Epithelial cell of esophagus (primary cell): ENCODE measurements around the gene NTMT1.
A peak's percentile ranks its signal among the peaks of the same experiment; 100 is the strongest.

Source experiments
- DNase-seq: peaks from one replicate; pipeline ENCODE4 v3.0.0; 2010; ENCODE audit warnings: low read depth
- H3K4me3 ChIP-seq: 2 replicates; pipeline ENCODE4 v1.5.1; 2011; ENCODE audit warnings: mild to moderate bottlenecking, low read length, control low read depth
- CTCF ChIP-seq: IDR thresholded peaks from 2 replicates; pipeline ENCODE4 v1.5.1; 2011; ENCODE audit warnings: low read depth, mild to moderate bottlenecking, low read length, control low read depth, inconsistent platforms; ENCODE audit not compliant: insufficient read depth; ENCODE audit errors: missing control alignments

NTMT1 gene, protein sequence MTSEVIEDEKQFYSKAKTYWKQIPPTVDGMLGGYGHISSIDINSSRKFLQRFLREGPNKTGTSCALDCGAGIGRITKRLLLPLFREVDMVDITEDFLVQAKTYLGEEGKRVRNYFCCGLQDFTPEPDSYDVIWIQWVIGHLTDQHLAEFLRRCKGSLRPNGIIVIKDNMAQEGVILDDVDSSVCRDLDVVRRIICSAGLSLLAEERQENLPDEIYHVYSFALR

GRCh38 chr9:129626079-129626624 lies at the start of gene NTMT1:
NTMT1 (plus strand) TSS chr9:129626163; CDS start chr9:129632704, 6,541 bp downstream.
- peak; percentile 83 for DNase-seq
- H3K4me3 ChIP-seq, result peak within 1 kb of the TSS; percentile 90
- no peak for TF ChIP-seq CTCF

DNA sequence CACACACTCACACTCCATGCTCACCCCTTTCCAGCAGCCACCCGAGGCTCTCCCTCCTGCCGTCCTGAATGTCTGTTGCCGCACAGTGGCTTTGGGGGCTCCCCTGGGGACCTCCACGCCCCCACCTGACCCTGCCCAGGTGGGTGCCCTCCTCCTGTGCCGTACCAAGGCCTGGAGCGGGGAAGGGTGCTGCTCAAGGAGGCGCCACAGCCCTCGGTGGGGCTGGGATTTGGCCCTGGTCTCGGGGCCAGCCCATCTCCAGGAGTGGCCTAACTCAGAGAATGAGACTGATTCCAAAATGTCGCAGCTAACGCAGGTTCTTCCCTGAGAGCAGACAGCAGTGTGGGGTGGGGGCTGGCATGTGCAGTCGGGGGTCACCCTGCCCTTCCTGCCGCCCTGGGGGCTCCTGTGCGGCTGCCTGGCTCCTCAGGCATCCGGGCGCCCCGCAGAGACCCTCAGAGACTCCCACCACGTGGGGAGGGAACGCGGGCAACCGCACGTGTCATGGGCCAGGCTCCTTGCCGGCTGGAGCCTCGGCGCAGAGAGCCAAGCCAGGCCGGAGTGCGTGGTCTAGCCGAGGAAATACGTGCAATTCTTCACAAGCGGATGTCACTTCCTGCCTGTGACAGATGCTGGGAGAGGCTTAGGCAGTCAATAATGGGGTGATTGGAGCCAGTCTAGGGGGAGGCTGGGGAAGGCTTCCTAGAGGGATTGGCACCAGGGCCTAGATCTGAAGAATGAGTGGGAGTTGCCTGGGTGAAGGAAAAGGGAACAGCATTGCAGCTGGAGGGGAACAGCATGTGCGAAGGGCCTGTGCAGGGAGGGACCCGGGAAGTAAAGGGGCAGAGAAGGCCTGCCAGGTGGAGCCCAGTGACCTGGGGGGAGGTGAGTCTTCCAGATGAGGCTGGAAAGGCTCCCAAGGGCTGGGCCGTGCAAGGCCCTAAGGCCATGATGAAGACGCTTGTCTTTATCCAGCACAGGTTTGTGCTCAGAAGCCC lies 49.1 kb upstream of the NTMT1 start:
- no peak overlapping the region for H3K4me3 ChIP-seq
- no peak for TF ChIP-seq CTCF
- DNase-seq, result no peak

GRCh38 chr9:129579294-129579693 lies 46.7 kb upstream of the NTMT1 start:
- TF ChIP-seq CTCF, result no peak
- DNase-seq, result no peak

DNA sequence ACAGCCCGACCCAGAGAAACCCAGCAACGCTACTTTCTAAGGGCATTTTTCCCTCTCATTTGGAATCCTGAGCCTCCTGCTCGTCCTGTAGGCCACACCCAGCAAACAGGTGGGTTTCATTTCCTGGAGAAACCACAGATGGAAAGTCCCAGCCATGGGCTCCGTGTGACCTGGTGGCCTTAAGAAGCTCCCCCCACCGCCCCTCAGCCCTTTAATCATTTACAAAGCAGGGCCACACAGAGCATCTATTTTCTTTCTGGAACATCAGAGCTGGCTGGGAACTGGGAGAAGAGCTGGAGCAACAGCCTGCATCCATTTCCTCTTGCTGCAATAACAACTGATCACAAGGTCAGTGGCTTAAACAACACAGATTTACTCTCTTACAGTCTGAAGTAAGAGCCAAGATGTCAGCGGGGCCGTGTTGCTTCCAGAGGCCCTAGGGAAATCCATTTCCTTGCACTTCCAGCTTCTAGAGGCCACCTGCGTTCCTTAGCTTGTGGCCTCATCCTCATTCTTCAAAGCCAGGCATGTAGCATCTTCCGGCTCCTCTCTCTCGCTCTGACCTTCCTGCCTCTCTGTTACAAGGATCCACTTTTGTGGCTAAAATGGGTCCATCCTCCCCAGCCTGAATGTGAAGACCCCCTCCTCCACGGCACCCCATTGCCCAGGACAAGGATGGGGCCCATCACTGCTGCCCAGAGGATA lies 45.6 kb upstream of the NTMT1 start:
- DNase-seq, result no peak

More at GRCh38 chr9:129579294-129579693, 46.7 kb upstream of the NTMT1 start:
- no peak overlapping the region for H3K4me3 ChIP-seq

GRCh38 chr9:129581505-129582189 lies 44.3 kb upstream of the NTMT1 start:
- no peak for TF ChIP-seq CTCF
- no peak overlapping the region for H3K4me3 ChIP-seq
- no peak for DNase-seq

More for the DNA sequence above, 45.6 kb upstream of the NTMT1 start:
- no peak overlapping the region for H3K4me3 ChIP-seq
- no peak for TF ChIP-seq CTCF

GRCh38 chr9:129582855-129583254 lies 43.1 kb upstream of the NTMT1 start:
- no peak for TF ChIP-seq CTCF
- DNase-seq, result no peak
- H3K4me3 ChIP-seq, result no peak overlapping the region
